Activated CD8-positive, alpha-beta memory T cell treated with anti-CD3 and anti-CD28 coated beads for 48 hours (primary cell): Measurements from ENCODE around the gene MEGF10.
"Not testable (repeated sequence)": the region's sequence is repeated elsewhere in the genome, so short reads cannot be mapped to it uniquely, and the experiment has no call there.

Experiments
- DNase-seq, 3 experiments: peaks; one replicate each; pipeline ENCODE4 v3.0.0-alpha.2; 2020; ENCODE audit warnings: low read depth in 2 of 3, low spot score in 2 of 3

Gene MEGF10

DNA sequence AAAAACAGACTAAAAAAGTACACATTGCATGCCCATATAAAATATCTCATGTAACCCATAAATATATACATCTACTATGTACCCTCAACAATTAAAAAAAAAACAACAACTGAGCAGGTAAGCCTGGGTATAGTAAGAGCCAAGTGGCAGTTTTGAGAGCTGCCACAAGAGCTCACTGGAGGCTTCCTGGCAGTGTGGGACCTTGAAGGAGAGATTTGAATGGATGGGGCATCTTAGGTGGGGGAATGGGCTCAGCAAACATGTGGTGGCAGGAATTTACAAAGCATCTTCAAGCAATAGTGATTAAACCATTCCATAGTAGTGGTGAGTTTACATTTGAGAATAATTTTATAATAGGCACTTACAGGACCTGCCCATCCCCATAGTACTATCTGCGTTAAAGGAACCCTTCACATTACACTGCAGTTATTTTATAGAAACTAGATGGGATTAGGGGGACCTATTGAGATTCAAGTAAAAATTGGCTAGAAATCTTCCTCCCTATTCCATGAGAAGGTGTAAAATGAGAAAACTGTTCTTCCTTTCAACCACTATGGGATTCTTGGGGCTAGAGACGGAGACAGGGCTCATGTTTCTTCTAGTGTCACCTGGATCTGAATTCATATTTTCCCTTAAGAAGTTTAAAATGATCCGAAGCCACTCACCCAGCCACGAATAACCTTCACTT, 6.9 kb downstream of the MEGF10 start:
- DNase-seq, result no peak

DNA sequence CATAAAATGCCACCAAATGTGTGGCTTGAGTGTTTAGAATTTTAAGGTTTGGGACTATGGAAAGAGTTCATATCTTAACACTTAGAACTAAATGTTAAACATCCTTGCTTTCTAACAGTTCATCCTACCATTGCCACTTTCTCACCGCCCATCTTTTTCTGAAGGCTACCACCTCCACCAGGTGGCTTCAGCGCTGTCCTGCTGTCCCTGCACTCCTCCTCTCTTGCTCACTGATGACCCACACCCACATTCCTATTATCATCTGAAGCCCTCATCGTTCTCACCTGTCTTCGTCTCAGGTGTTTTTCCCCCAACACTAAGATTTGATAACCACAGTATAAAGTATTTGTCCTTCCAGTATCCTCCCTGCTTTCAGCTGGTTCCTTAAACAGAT, 7.4 kb downstream of the MEGF10 start:
- DNase-seq, result no peak

GRCh38 chr5:127298656-127299055, 8.1 kb downstream of the MEGF10 start:
- DNase-seq, result no peak

GRCh38 chr5:127299678-127300077, 9.1 kb downstream of the MEGF10 start:
- no peak for DNase-seq

DNA sequence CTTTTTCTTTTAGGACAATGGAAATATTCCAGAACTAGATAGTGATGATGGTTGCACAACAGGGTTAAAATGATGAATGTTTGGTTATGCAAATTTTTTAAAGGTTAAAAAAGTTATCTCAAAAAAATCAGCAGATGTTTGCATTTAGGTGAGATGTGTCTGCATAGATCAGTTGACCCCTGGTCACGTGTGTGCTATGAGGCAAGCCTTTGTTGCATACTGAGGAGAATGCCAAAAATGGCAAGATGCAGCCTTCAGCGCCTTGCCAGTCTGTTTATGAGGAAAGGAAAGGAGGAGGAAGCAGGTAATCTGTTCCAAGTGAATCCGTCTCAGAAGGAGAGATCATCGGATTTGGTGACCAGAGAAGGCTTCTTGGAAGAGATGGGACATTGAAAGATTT, 11.9 kb downstream of the MEGF10 start:
- DNase-seq, result no peak

GRCh38 chr5:127303404-127303803, 12.8 kb downstream of the MEGF10 start:
- DNase-seq, result no peak

DNA sequence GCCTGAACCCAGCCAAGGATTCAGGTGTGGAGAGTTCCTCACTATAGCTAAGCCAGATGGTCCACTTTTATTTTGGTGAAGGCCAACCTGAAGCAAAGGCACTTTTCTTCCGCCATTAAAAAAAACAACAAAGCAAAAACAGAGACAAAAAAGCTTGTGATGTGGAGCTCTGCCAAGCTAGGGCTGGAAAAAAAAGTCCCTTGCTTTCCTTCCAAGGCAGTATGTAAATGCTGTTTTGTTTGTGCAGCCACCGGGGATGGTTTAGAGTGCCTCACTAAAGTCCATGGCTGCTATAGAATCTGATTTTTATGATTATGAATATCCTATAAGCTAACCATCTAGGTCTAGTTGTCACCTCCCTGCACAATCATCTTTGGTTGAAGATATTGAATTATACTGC, 14.9 kb downstream of the MEGF10 start:
- no peak for DNase-seq

GRCh38 chr5:127306036-127306435, 15.4 kb downstream of the MEGF10 start:
- DNase-seq, result no peak

DNA sequence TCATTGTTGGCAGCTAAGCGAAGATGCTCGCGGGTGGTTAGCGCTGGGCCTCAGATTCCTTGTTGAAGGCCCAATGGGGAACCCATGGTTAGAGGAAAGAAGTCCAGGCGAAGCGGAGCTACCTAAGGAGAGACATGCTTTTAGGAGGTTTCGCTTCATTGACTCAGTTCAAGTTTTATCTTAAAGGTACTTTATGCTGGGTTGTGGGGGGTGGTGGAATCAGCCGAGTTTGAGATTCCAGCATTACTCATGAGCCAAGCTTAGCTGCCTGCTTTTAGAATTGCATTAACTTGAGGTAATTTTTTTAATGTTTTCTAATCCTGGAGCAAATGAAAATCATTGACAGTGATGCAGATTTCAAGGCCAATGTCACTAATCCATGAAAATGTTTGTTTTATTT, 16.1 kb downstream of the MEGF10 start:
- DNase-seq, result no peak

DNA sequence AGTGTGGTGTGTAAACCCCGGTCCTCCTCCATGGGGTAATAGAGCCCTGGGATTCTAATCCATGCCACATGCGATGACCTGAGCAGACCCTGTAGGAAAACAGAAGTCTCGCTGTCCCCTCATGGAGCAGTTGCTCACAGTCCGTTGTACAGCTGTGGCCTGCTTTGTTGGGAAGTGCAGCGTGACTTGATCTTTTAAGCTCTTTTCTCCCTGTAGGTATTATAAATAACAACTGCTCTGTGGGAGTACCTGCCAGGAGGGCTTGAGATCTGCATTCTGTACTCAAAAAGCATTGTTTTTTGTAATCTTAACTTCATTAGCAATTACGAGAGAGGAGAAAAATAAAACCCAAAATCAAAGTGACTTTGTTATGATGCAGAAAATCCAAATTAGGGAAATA, 17.3 kb downstream of the MEGF10 start:
- DNase-seq, result no peak

DNA sequence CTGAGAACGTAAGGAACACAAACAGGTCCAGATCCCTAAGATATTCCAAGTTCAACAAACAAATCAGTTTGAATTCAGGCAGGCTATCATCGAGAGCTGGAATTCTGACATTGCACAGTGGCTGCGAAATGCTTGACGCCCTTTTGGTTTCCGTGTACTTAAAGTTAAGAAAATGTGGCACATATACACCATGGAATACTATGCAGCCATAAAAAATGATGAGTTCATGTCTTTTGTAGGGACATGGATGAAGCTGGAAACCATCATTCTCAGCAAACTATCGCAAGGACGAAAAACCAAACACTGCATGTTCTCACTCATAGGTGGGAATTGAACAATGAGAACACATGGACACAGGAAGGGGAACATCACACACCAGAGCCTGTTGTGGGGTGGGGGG, 17.7 kb downstream of the MEGF10 start:
- DNase-seq, result not testable (repeated sequence)

GRCh38 chr5:127308945-127309344, 18.3 kb downstream of the MEGF10 start:
- DNase-seq, result no peak

- no peak for DNase-seq
Observed at GRCh38 chr5:127311349-127311748, 20.8 kb downstream of the MEGF10 start.

- DNase-seq, result no peak
Observed at GRCh38 chr5:127311781-127312525, 21.4 kb downstream of the MEGF10 start.

DNA sequence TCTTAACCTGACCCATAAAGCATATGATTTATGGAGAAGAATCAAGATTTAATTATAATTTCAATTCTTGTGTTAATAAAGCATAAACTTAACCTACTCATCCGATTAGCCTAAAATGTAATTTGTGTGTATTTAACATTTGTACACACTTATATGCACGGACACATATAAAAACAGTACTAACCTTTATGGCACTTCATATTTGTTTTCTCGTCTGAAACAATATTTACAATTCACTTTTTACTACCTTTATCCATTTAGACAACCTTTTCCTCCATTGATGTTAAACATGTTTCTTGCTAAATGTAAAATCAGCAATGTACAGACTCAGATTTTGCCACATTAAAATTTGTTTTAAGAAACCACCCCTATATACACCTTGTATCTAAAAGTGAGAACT, 22.8 kb downstream of the MEGF10 start:
- no peak for DNase-seq

DNA sequence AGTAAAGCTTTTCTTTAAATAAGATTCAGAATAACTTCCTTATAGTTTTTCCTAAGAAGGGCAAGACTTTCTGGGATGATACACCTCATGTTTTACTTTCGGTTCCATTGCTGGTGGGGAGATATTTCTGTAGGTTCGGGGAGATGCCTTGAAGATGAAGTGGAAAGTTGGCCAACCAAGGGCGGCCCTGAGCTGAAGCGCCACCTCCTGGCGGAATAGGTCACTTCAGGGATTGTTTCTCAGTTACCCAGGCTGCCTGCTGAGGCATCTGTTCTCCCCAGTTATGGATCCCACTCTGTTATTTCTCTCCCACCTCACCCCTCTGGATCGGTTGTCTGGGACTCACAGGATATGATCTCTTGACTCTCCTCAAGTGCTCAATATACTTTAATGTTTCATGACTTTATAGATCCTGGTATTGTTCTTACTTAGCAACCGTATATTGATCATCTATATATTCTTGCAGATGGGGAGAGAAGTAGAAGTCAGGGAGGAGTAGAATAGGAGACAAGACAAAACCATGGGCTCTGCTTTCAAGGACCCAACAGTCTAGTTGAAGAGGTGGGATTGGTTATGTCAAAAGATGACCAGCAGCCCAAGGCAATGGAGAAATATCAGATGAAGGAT, 23.4 kb downstream of the MEGF10 start:
- peak in 2 of 3 experiments; percentile 27 to 39 for DNase-seq

GRCh38 chr5:127316011-127316410, 25.4 kb downstream of the MEGF10 start:
- no peak for DNase-seq

DNA sequence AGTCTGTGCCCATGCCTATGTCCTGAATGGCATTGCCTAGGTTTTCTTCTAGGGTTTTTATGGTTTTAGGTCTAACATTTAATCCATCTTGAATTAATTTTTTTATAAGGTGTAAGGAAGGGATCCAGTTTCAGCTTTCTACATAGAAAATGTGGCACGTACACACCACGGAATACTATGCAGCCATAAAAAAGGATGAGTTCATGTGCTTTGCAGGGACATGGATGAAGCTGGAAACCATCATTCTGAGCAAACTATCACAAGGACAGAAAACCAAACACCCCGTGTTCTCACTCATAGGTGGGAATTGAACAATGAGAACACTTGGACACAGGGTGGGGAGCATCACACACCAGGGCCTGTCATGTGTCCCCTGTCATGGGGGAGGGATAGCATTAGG, 26.8 kb downstream of the MEGF10 start:
- DNase-seq, result not testable (repeated sequence)

DNA sequence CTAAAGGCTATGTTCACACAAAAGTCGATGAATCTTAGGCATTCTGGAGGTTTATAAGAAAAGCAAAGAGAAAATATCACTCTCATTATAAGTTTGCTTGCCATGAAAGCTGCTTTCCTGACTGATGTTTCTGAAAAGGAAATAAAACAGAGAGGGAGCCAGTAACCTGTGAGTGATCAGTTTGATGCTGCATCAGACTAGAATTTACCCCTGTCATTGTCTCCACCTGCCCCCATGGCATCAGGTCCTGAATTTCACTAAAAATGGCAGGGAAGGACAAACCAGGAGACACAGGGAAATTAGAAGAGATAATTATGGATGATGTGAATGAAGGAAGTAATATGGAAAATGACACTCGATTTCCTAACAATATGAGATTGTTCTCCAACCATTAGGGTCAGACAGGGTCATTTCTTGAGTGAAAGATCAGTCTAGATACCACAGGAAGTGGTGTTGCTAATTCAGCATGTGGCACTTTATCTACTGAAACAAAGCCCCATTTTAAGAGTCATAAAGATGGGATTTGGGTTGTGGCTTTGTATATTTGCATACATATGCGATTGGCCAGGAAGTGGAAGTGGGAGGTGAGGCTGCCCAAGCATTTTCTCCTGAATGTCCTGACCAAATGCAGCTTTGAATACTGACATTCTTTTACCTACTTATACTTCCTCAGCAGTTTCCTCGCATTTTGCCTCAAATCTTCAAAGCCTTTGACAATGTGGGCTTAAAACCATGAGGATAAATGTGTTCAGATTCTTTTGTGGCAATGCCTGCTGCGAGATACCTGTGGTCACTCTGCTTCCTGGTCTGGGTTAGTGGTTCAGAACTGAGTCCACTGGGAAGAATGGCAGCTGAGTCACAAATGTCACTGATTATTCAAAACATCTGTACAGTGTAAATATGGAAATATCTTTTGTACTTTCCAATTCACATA, 29.7 kb downstream of the MEGF10 start:
- no peak for DNase-seq

DNA sequence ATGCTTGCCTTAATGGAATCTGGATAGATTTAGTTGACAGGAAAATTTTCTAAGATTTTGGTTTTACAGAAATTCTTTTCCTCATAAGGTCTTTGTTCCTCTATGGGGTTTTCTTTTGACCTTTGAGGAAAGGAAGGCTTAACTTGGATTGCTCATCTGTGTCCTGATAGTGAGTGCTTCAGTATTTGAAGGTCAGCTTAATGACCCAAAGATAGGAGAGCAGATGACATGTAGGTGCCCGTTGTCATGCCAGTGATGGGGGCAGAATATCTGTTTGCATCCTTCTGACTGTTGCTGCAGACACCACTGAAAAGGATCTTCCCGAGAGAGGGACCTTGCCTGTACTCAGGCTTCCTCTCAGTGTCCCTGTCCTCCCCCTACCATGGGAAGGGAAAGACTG, 30.9 kb downstream of the MEGF10 start:
- DNase-seq, result no peak

- no peak for DNase-seq
Observed at GRCh38 chr5:127322403-127322802, 31.8 kb downstream of the MEGF10 start.
